Activated naive CD4-positive, alpha-beta T cell treated with Interleukin-2 at 50 U/mL for 16 hours (primary cell): ENCODE results near the gene SMIM15.

Experiments used
- DNase-seq: peaks from one replicate; pipeline ENCODE4 v3.0.0-alpha.2; 2020

Gene SMIM15

GRCh38 chr5:61159070-61159469 is 3.2 kb downstream of the SMIM15 start:
- no peak for DNase-seq

GRCh38 chr5:61151893-61152292 is 10.4 kb downstream of the SMIM15 start:
- DNase-seq, result no peak

- no peak for DNase-seq
Measured at GRCh38 chr5:61148515-61148914, 13.8 kb downstream of the SMIM15 start.

- no peak for DNase-seq
Measured at GRCh38 chr5:61142811-61143210, 19.5 kb downstream of the SMIM15 start.

- DNase-seq, result no peak
Measured at GRCh38 chr5:61142391-61142790, 19.9 kb downstream of the SMIM15 start.

GRCh38 chr5:61141801-61142200 is 20.5 kb downstream of the SMIM15 start:
- no peak for DNase-seq

GRCh38 chr5:61139931-61140330 is 22.3 kb downstream of the SMIM15 start:
- DNase-seq, result no peak

- DNase-seq, result no peak
Measured at GRCh38 chr5:61139094-61139873, 23.0 kb downstream of the SMIM15 start.

- DNase-seq, result no peak
Measured at GRCh38 chr5:61137835-61138234, 24.4 kb downstream of the SMIM15 start.

GRCh38 chr5:61132559-61132958 is 29.7 kb downstream of the SMIM15 start:
- no peak for DNase-seq

GRCh38 chr5:61130289-61130688 is 32.0 kb downstream of the SMIM15 start:
- DNase-seq, result no peak

GRCh38 chr5:61123145-61123544 is 39.1 kb downstream of the SMIM15 start:
- no peak for DNase-seq

- no peak for DNase-seq
Measured at GRCh38 chr5:61120534-61120933, 41.7 kb downstream of the SMIM15 start.

GRCh38 chr5:61119066-61119465 is 43.2 kb downstream of the SMIM15 start:
- no peak for DNase-seq

- no peak for DNase-seq
Measured at GRCh38 chr5:61115968-61116367, 46.3 kb downstream of the SMIM15 start.

- DNase-seq, result no peak
Measured at GRCh38 chr5:61114441-61114840, 47.8 kb downstream of the SMIM15 start.
